Endothelial cell of umbilical vein (primary cell): ENCODE results near the gene PPP1R9B. TPM values are rescaled to one million over a fixed set of nuclear protein-coding genes. Genes with fewer than 3 reads are reported as not detected.
A peak's percentile ranks its signal among the peaks of the same experiment; 100 is the strongest.

ENCODE experiments used
- BruUV-seq: library from RNA; stranded (reverse); fragments of 400-500 nt; replicated peaks from 2 replicates; lab custom pipeline; 2021; lab: Mats Ljungman, UMichigan
- CTCF ChIA-PET: fragments of 300-600, 350-600 bp; sonication (Branson Sonifier 250); formaldehyde crosslinking; loops from one replicate; lab custom pipeline; 2021; ENCODE audit warnings: antibody characterized with exemption, inconsistent platforms; lab: Charles Lee
- POLR2A ChIA-PET: fragments of 300-600, 350-600 bp; sonication (Branson Sonifier 250); formaldehyde crosslinking; loops from one replicate; lab custom pipeline; 2021; ENCODE audit warnings: antibody characterized with exemption, inconsistent platforms; lab: Charles Lee
- DNase-seq: peaks from one replicate; pipeline ENCODE4 v3.0.0-alpha.2; 2011; ENCODE audit warnings: low read depth, low spot score
- FAIRE-seq: peaks from 2 replicates; lab custom pipeline; 2011; peaks lifted over from hg19 to GRCh38; lab: Jason Lieb, UNC
- H2AFZ ChIP-seq: 2 replicates; pipeline ENCODE4 v1.6.0; 2012; ENCODE audit warnings: low read depth, low read length, control low read depth, inconsistent platforms
- H3K27ac ChIP-seq: 2 replicates; pipeline ENCODE4 v1.5.1; 2011; ENCODE audit warnings: low read depth, mild to moderate bottlenecking, control low read depth, low read length, moderate library complexity; ENCODE audit not compliant: insufficient read depth
- H3K27me3 ChIP-seq, 2 experiments: 2 replicates each; pipeline versions ENCODE4 v1.6.0 to v1.6.1; 2011; ENCODE audit warnings: low read length in 2 of 2, mixed read lengths in 1 of 2; ENCODE audit not compliant: control insufficient read depth in 2 of 2, insufficient read depth in 2 of 2
- H3K36me3 ChIP-seq, 2 experiments: 2 replicates in 1 of 2; 3 replicates in 1 of 2; pipeline ENCODE4 v1.5.1; 2011; ENCODE audit warnings: low read length in 2 of 2, mild to moderate bottlenecking in 1 of 2, moderate library complexity in 1 of 2; ENCODE audit not compliant: control insufficient read depth in 2 of 2, insufficient read depth in 2 of 2; ENCODE audit errors: extremely low read depth in 1 of 2
- H3K4me1 ChIP-seq: 3 replicates; pipeline ENCODE4 v1.5.1; 2011; ENCODE audit warnings: mild to moderate bottlenecking, low read length; ENCODE audit not compliant: control insufficient read depth, insufficient read depth; ENCODE audit errors: extremely low read depth
- H3K4me2 ChIP-seq: 2 replicates; pipeline ENCODE4 v1.6.1; 2011; ENCODE audit warnings: low read length, control low read depth, mixed read lengths; ENCODE audit not compliant: insufficient read depth
- H3K4me3 ChIP-seq, 3 experiments: fragments of 200-600 bp in 1 of 3; sonication (generic), shearing (Covaris generic) in 1 of 3; replicated peaks in 1 of 3; 2 replicates each; pipeline ENCODE4 v1.5.1; 2011 to 2016; ENCODE audit warnings: control low read depth in 3 of 3, low read length in 3 of 3, mild to moderate bottlenecking in 2 of 3, inconsistent platforms in 1 of 3, low read depth in 1 of 3, moderate library complexity in 1 of 3; ENCODE audit not compliant: insufficient read depth in 1 of 3
- H3K79me2 ChIP-seq: 2 replicates; pipeline ENCODE4 v1.6.0; 2012; ENCODE audit warnings: low read length, inconsistent platforms; ENCODE audit not compliant: control insufficient read depth, insufficient read depth
- H3K9ac ChIP-seq: replicated peaks from 2 replicates; pipeline ENCODE3; 2011; ENCODE audit warnings: low read length, control low read depth; ENCODE audit not compliant: insufficient read depth; ENCODE audit errors: extremely low read depth
- H3K9me1 ChIP-seq: replicated peaks from 3 replicates; pipeline ENCODE4 v1.6.0; 2011; ENCODE audit warnings: mild to moderate bottlenecking, low read length; ENCODE audit not compliant: control insufficient read depth, insufficient read depth; ENCODE audit errors: extremely low read depth
- H3K9me3 ChIP-seq: replicated peaks from 2 replicates; pipeline ENCODE4 v1.5.1; 2012; ENCODE audit warnings: low read length, inconsistent platforms; ENCODE audit not compliant: control insufficient read depth, insufficient read depth
- H4K20me1 ChIP-seq: replicated peaks from 2 replicates; pipeline ENCODE3; 2011; ENCODE audit warnings: mild to moderate bottlenecking, low read length; ENCODE audit not compliant: control insufficient read depth, insufficient read depth; ENCODE audit errors: extremely low read depth
- EZH2 ChIP-seq: IDR thresholded peaks from 2 replicates; pipeline ENCODE4 v1.6.1; 2012; ENCODE audit warnings: borderline replicate concordance, low read depth, mild to moderate bottlenecking, moderate library complexity, low read length, inconsistent platforms; ENCODE audit not compliant: severe bottlenecking
- FOS ChIP-seq: IDR thresholded peaks from 2 replicates; pipeline ENCODE4 v1.6.1; 2011; ENCODE audit warnings: mild to moderate bottlenecking, low read length, moderate library complexity, borderline replicate concordance; ENCODE audit not compliant: insufficient read depth
- GATA2 ChIP-seq: IDR thresholded peaks from 2 replicates; pipeline ENCODE4 v1.7.0; 2011; ENCODE audit warnings: low read depth, mild to moderate bottlenecking, moderate library complexity, mixed read lengths, low read length; ENCODE audit not compliant: insufficient read length, insufficient read depth
- JUN ChIP-seq: IDR thresholded peaks from 2 replicates; pipeline ENCODE4 v1.6.1; 2011; ENCODE audit warnings: borderline replicate concordance, low read depth; ENCODE audit not compliant: insufficient read length, insufficient read depth
- MYC ChIP-seq: IDR thresholded peaks from one replicate; pipeline ENCODE4 v1.6.1; 2011; ENCODE audit warnings: mild to moderate bottlenecking, low read depth, low read length
- POLR2A ChIP-seq: IDR thresholded peaks from 2 replicates; pipeline ENCODE4 v1.6.1; 2012; ENCODE audit warnings: low read depth, mild to moderate bottlenecking, control low read depth, low read length
- POLR2AphosphoS5 ChIP-seq: IDR thresholded peaks from 2 replicates; pipeline ENCODE4 v1.6.1; 2012; ENCODE audit warnings: low read depth, mild to moderate bottlenecking, control low read depth, low read length, moderate library complexity; ENCODE audit not compliant: insufficient read depth
- dilution Hi-C: fragments of 300-500 bp; cut with MboI; formaldehyde crosslinking; loops from one replicate; pipeline ENCODE4 v1.15.0; 2019; ENCODE audit warnings: low sequenced_read_pairs; ENCODE audit not compliant: extremely low pct_ligation_motif_present
- intact Hi-C: fragments of 100-400 bp; cut with micrococcal nuclease; formaldehyde crosslinking; loops from one replicate; pipeline ENCODE4 v1.10.0; 2022
- polyA plus RNA-seq, 4 experiments: library from polyadenylated mRNA; depleted of rRNA in 3 of 4; stranded (reverse) in 3 of 4; unstranded in 1 of 4; fragments of >200 nt; gene quantifications; 2 replicates each; pipeline versions ENCODE4 v1.2.1 to v1.2.3, GENCODE V29; 2011 to 2012; ENCODE audit warnings: missing spikeins in 1 of 4
- total RNA-seq: library from RNA; stranded (reverse); gene quantifications from 2 replicates; pipeline ENCODE4 v1.2.3, GENCODE V29; 2021
- TF ChIP-seq, protein P1 (sequence below): IDR thresholded peaks from 2 replicates; pipeline ENCODE4 v1.6.1; 2011; ENCODE audit not compliant: insufficient read depth, insufficient read length
- TF ChIP-seq, protein P2 (sequence below), 2 donors: IDR thresholded peaks; 1 replicate in 1 of 2; 2 replicates in 1 of 2; pipeline ENCODE4 v1.5.1; 2011; ENCODE audit warnings: low read length in 2 of 2, mild to moderate bottlenecking in 2 of 2, moderate library complexity in 2 of 2, control low read depth in 1 of 2, inconsistent platforms in 1 of 2, low read depth in 1 of 2; ENCODE audit not compliant: insufficient read depth in 1 of 2; ENCODE audit errors: extremely low read depth in 1 of 2

Gene PPP1R9B
- total and polyA plus RNA-seq, 2 donors (not counting 3 experiments of a cell fraction or from before 2014, with no cell fraction given) = 20.1 to 60.2 TPM

DNA sequence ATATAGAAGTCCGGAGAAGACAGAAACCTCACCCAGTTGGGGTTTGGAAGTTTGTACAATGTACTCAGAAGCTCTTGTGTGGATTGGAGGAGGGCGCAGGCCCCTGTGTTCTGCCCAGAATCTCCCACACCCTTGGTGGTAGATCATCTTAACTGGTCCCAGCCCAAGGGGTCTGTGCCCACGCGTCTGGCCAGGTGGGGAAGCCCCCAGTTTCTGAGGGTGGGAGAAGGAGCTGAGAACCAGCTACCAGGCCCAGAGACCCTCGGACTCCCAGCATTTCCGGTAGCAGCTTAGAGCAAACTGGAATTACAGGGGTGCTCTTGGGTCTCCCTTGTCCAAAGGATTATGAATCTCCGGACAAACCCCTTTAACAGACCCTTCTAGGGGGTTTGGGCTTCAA is 2.3 kb upstream of the PPP1R9B start:
- ChIA-PET POLR2A (no interaction called here), CTCF (interaction anchor here (0.8 to 4.5 kb wide), 13 partner anchors 9 to 58 kb away, joined by 3 to 47 read pairs (median 6); partner anchors contain the start of genes COL1A1, PDK2 and SGCA)
- Histone ChIP-seq H3K79me2 (peaks cover 29% of the 10 kb centered on the region), H3K4me2 (peak overlapping the region; percentile 79), H3K9me3 (no peaks in the 10 kb centered on the region), H2AFZ (no peak overlapping the region), H4K20me1 (no peaks in the 10 kb centered on the region), H3K9me1 (no peaks in the 10 kb centered on the region), H3K4me1 (peaks cover 20% of the 10 kb centered on the region), H3K36me3 (no peaks in the 10 kb centered on the region), H3K27me3 (no peaks in the 10 kb centered on the region), H3K9ac (no peak overlapping the region), H3K4me3 (no peak overlapping the region), H3K27ac (peak overlapping the region; percentile 76)
- BruUV-seq = no TSS peak
- no peak for TF ChIP-seq JUN
- TF ChIP-seq MYC = no peak
- no peak for TF ChIP-seq POLR2A
- TF ChIP-seq, protein P1, sequence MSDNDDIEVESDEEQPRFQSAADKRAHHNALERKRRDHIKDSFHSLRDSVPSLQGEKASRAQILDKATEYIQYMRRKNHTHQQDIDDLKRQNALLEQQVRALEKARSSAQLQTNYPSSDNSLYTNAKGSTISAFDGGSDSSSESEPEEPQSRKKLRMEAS = no peak
- intact Hi-C loops = loop anchor here (1.0 kb wide), 3 partner anchors 9 to 58 kb away; no protein-coding TSS in a partner anchor
- no peak for DNase-seq
- FAIRE-seq = no peak
- dilution Hi-C loops = no loop called here

DNA sequence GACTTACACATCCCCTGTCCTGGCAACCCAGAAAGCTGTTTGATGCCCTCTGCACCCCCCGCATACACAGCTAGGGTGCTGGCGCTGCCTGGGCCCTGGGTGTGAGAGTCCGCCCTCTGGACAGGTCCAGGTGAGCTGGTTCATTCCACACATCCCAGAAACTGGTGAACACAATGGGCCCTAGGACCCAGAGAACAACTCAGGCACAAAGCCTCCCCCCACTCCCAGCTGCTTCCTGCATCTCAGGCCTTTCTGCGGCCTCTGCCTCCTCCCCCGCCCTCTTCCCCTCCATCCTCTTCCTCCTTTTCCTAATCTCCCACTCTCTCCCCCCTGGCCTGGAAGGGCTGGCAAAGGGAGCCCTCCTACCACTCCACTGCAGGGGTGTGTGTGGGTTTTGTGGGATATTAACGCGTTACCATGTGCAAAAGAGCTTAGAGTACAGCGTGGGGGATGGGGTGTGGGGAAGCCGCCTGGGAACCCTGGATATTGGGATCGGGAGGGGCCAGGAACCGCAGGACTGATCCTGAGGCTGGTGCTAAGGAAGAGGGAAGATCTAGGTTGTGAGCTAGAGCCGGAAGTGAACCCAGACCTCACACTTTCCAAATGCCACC is 1.6 kb upstream of the PPP1R9B start:
- ChIA-PET CTCF (interaction anchor here (0.8 to 4.5 kb wide), 18 partner anchors 9 to 57 kb away, joined by 3 to 47 read pairs (median 6); partner anchors contain the start of genes COL1A1, PDK2, SAMD14 and SGCA), POLR2A (interaction anchor here (1.0 to 1.3 kb wide), 2 partner anchors 26 to 35 kb away, joined by 3 read pairs; no protein-coding TSS in a partner anchor)
- H3K9me1 ChIP-seq = no peaks in the 10 kb centered on the region
- FAIRE-seq (peak; percentile 92), DNase-seq (peak; percentile 81)
- no peaks in the 10 kb centered on the region for H3K9me3 ChIP-seq
- H3K36me3 ChIP-seq = no peaks in the 10 kb centered on the region
- H3K4me1 ChIP-seq = peaks cover 27% of the 10 kb centered on the region
- H3K4me2 ChIP-seq = peak overlapping the region; percentile 79
- H3K9ac ChIP-seq = peak overlapping the region; percentile 60
- dilution Hi-C loops = no loop called here
- peak overlapping the region; percentile 76 for H3K27ac ChIP-seq
- BruUV-seq = no TSS peak
- intact Hi-C loops = loop anchor here (1.0 kb wide), 3 partner anchors 9 to 58 kb away; no protein-coding TSS in a partner anchor
- H3K79me2 ChIP-seq = peaks cover 36% of the 10 kb centered on the region
- H2AFZ ChIP-seq = peak overlapping the region; percentile 79
- no peaks in the 10 kb centered on the region for H4K20me1 ChIP-seq
- H3K27me3 ChIP-seq = no peaks in the 10 kb centered on the region
- H3K4me3 ChIP-seq = peak overlapping the region in 2 of 3 experiments; percentile 16 to 43
- TF ChIP-seq, protein P2, sequence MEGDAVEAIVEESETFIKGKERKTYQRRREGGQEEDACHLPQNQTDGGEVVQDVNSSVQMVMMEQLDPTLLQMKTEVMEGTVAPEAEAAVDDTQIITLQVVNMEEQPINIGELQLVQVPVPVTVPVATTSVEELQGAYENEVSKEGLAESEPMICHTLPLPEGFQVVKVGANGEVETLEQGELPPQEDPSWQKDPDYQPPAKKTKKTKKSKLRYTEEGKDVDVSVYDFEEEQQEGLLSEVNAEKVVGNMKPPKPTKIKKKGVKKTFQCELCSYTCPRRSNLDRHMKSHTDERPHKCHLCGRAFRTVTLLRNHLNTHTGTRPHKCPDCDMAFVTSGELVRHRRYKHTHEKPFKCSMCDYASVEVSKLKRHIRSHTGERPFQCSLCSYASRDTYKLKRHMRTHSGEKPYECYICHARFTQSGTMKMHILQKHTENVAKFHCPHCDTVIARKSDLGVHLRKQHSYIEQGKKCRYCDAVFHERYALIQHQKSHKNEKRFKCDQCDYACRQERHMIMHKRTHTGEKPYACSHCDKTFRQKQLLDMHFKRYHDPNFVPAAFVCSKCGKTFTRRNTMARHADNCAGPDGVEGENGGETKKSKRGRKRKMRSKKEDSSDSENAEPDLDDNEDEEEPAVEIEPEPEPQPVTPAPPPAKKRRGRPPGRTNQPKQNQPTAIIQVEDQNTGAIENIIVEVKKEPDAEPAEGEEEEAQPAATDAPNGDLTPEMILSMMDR (IDR thresholded peaks at IDR 0.05; ENCODE audit: extremely low read depth in 1 of 2, insufficient read depth in 1 of 2, low read depth in 1 of 2, low read length in 2 of 2) = no peak
- TF ChIP-seq JUN = no peak
- no peak for TF ChIP-seq GATA2
- TF ChIP-seq, protein P1 = no peak
- TF ChIP-seq POLR2AphosphoS5 = peak; percentile 55
- peak; percentile 36 for TF ChIP-seq POLR2A
- no peak for TF ChIP-seq EZH2
- TF ChIP-seq FOS = no peak
- no peak for TF ChIP-seq MYC
